ENCODE data around the gene PCDHB13. TPM values are rescaled to one million over a fixed set of nuclear protein-coding genes. Genes with fewer than 3 reads are reported as not detected.
A peak's percentile ranks its signal among the peaks of the same experiment; 100 is the strongest.
"Not testable (repeated sequence)": the region's sequence is repeated elsewhere in the genome, so short reads cannot be mapped to it uniquely, and the experiment has no call there.

PCDHB13 gene
- total RNA-seq, 2 experiments from 2014 or later: not detected

DNA sequence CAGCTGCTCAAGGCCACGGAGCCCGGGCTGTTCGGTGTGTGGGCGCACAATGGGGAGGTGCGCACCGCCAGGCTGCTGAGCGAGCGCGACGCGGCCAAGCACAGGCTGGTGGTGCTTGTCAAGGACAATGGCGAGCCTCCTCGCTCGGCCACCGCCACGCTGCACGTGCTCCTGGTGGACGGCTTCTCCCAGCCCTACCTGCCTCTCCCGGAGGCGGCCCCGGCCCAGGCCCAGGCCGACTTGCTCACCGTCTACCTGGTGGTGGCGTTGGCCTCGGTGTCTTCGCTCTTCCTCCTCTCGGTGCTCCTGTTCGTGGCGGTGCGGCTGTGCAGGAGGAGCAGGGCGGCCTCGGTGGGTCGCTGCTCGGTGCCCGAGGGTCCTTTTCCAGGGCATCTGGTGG, 24.6 kb upstream of the PCDHB13 start:
- peaks cover 29% of the 10 kb centered on the region for H3K9me3 Mint-ChIP-seq
- H3K27me3 Mint-ChIP-seq: peaks cover 16% of the 10 kb centered on the region
- H3K4me3 Mint-ChIP-seq; H3K27ac Mint-ChIP-seq; DNase-seq; POLR2A ChIA-PET; H3K4me1 Mint-ChIP-seq; ATAC-seq (ENCODE audit: low read depth); H3K36me3 Mint-ChIP-seq: not testable (repeated sequence)

DNA sequence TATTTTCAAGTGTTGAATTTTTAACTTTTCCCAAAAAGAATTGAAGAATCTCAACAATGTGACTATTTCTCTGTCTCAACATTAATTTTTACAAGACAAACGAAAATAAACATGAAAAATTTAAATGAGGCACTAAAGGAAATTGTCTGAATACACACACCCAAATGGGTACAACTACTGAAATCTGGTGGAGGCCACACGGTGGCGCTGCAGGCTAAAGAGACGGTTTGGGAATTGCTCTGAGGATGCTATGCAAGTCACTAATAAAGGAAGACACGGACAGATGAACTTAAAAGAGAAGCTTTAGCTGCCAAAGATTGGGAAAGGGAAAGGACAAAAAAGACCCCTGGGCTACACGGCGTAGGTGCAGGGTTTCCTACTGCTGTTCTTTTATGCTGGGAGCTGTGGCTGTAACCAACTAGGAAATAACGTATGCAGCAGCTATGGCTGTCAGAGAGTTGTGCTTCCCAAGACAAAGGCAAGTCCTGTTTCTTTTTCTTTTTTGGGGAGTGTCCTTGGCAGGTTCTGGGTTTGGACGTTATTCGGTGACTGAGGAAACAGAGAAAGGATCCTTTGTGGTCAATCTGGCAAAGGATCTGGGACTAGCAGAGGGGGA, 21.5 kb upstream of the PCDHB13 start, which contains the start of gene PCDHB10:
Gene PCDHB10 (plus strand): TSS at position 244 of the 616 bp plus-strand sequence. CDS start 200 bp downstream, at position 444.
- ATAC-seq (ENCODE audit: low read depth) (no peak), DNase-seq (peak; percentile 41)
- Mint-ChIP-seq H3K36me3 (peaks cover 1% of the 10 kb centered on the region), H3K4me3 (no peak within 1 kb of the TSS), H3K4me1 (no peaks in the 10 kb centered on the region), H3K9me3 (peaks cover 26% of the 10 kb centered on the region), H3K27ac (no peak within 1 kb of the TSS), H3K27me3 (peaks cover 8% of the 10 kb centered on the region)
- POLR2A ChIA-PET: no interaction called here

DNA sequence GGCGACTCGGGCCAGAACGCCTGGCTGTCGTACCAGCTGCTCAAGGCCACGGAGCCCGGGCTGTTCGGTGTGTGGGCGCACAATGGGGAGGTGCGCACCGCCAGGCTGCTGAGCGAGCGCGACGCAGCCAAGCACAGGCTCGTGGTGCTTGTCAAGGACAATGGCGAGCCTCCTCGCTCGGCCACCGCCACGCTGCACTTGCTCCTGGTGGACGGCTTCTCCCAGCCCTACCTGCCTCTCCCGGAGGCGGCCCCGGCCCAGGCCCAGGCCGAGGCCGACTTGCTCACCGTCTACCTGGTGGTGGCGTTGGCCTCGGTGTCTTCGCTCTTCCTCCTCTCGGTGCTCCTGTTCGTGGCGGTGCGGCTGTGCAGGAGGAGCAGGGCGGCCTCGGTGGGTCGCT, 19.4 kb upstream of the PCDHB13 start:
- H3K27me3 Mint-ChIP-seq; H3K4me1 Mint-ChIP-seq; POLR2A ChIA-PET; H3K36me3 Mint-ChIP-seq; H3K27ac Mint-ChIP-seq; H3K4me3 Mint-ChIP-seq; ATAC-seq (ENCODE audit: low read depth); DNase-seq: not testable (repeated sequence)
- H3K9me3 Mint-ChIP-seq: peaks cover 22% of the 10 kb centered on the region

- ATAC-seq (ENCODE audit: low read depth) (no peak), DNase-seq (no peak)
- H3K36me3 Mint-ChIP-seq: peaks cover 1% of the 10 kb centered on the region
- POLR2A ChIA-PET: no interaction called here
- H3K27me3 Mint-ChIP-seq: peaks cover 8% of the 10 kb centered on the region
- H3K4me1 Mint-ChIP-seq: no peaks in the 10 kb centered on the region
- H3K9me3 Mint-ChIP-seq: peaks cover 30% of the 10 kb centered on the region
- no peak overlapping the region for H3K27ac Mint-ChIP-seq
- no peak overlapping the region for H3K4me3 Mint-ChIP-seq
These were observed 17.4 kb upstream of the PCDHB13 start for GRCh38 chr5:141196363-141196762.

DNA sequence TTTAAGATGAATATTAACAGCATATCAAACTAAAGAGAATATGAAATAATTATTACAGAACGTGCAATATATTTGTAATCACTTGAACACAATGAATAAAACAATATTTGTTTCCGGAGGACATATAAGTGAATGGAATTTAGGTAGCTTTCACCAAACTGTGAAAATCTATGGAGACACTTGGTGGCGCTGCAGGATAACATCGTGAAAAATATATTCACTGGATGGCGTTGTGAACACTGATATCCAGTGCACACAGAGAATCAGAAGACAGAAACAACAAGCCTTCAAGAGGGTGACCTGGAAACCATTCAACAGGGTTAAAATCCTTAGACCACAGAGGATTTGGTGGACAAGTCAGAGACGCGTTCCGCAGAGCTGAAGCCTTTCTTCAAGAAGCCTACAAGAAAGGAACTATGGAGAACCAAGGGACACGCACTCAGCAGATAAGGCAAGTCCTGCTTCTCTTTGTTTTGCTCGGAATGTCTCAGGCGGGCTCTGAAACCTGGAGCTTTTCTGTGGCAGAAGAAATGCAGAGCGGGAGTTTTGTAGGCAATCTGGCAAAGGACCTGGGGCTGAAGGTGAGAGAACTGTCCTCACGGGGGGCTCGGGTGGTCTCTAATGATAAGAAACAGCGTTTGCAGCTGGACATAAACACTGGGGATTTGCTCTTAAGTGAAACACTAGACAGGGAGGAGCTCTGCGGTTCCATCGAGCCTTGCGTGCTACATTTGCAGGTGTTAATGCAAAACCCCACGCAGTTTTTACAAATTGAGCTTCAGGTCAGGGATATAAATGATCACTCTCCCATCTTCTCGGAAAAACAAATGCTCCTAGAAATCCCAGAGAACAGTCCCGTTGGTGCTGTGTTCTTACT, 14.1 kb upstream of the PCDHB13 start, which contains the start of gene PCDHB11:
Gene PCDHB11 (plus strand): TSS at position 269 of the 877 bp plus-strand sequence. CDS start 148 bp downstream, at position 417.
- Mint-ChIP-seq H3K36me3 (no peaks in the 10 kb centered on the region), H3K4me3 (no peak within 1 kb of the TSS), H3K27me3 (peaks cover 4% of the 10 kb centered on the region), H3K4me1 (no peaks in the 10 kb centered on the region), H3K27ac (no peak within 1 kb of the TSS), H3K9me3 (peaks cover 19% of the 10 kb centered on the region)
- DNase-seq: no peak
- ATAC-seq (ENCODE audit: low read depth): no peak
- POLR2A ChIA-PET: no interaction called here

DNA sequence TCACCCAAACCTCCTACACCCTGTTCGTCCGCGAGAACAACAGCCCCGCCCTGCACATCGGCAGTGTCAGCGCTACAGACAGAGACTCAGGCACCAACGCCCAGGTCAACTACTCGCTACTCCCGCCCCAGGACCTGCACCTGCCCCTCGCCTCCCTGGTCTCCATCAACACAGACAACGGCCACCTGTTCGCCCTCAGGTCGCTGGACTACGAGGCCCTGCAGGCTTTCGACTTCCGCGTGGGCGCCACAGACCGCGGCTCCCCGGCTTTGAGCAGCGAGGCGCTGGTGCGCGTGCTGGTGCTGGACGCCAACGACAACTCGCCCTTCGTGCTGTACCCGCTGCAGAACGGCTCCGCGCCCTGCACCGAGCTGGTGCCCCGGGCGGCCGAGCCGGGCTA, 12.6 kb upstream of the PCDHB13 start:
- ATAC-seq (ENCODE audit: low read depth); H3K4me1 Mint-ChIP-seq; H3K36me3 Mint-ChIP-seq; H3K27ac Mint-ChIP-seq; POLR2A ChIA-PET; H3K27me3 Mint-ChIP-seq; H3K4me3 Mint-ChIP-seq; DNase-seq: not testable (repeated sequence)
- peaks cover 19% of the 10 kb centered on the region for H3K9me3 Mint-ChIP-seq

DNA sequence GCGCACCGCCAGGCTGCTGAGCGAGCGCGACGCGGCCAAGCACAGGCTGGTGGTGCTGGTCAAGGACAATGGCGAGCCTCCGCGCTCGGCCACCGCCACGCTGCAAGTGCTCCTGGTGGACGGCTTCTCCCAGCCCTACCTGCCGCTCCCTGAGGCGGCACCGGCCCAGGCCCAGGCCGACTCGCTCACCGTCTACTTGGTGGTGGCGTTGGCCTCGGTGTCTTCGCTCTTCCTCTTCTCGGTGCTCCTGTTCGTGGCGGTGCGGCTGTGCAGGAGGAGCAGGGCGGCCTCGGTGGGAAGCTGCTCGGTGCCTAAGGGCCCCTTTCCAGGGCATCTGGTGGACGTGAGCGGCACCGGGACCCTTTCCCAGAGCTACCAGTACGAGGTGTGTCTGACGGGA, 12.1 kb upstream of the PCDHB13 start:
- H3K9me3 Mint-ChIP-seq: peaks cover 14% of the 10 kb centered on the region
- H3K27me3 Mint-ChIP-seq; DNase-seq; H3K27ac Mint-ChIP-seq; H3K36me3 Mint-ChIP-seq; POLR2A ChIA-PET; H3K4me3 Mint-ChIP-seq; ATAC-seq (ENCODE audit: low read depth); H3K4me1 Mint-ChIP-seq: not testable (repeated sequence)

- no peaks in the 10 kb centered on the region for H3K36me3 Mint-ChIP-seq
- no peak within 1 kb of the TSS for H3K27ac Mint-ChIP-seq
- ATAC-seq (ENCODE audit: low read depth) (no peak), DNase-seq (no peak)
- no peak within 1 kb of the TSS for H3K4me3 Mint-ChIP-seq
- POLR2A ChIA-PET: no interaction called here
- H3K9me3 Mint-ChIP-seq: peaks cover 7% of the 10 kb centered on the region
- H3K27me3 Mint-ChIP-seq: peaks cover 13% of the 10 kb centered on the region
- H3K4me1 Mint-ChIP-seq: no peaks in the 10 kb centered on the region
These were observed 5.2 kb upstream of the PCDHB13 start, which contains the start of gene PCDHB12 for GRCh38 chr5:141208478-141208877. Gene PCDHB12, plus strand, starts transcription at chr5:141208719. Its CDS starts 189 bp downstream, at chr5:141208908.

- peaks cover 17% of the 10 kb centered on the region for H3K27me3 Mint-ChIP-seq
- H3K4me3 Mint-ChIP-seq; ATAC-seq (ENCODE audit: low read depth); DNase-seq; H3K4me1 Mint-ChIP-seq; POLR2A ChIA-PET; H3K36me3 Mint-ChIP-seq; H3K27ac Mint-ChIP-seq: not testable (repeated sequence)
- peaks cover 13% of the 10 kb centered on the region for H3K9me3 Mint-ChIP-seq
These were observed 3.4 kb upstream of the PCDHB13 start for GRCh38 chr5:141210281-141210680.

DNA sequence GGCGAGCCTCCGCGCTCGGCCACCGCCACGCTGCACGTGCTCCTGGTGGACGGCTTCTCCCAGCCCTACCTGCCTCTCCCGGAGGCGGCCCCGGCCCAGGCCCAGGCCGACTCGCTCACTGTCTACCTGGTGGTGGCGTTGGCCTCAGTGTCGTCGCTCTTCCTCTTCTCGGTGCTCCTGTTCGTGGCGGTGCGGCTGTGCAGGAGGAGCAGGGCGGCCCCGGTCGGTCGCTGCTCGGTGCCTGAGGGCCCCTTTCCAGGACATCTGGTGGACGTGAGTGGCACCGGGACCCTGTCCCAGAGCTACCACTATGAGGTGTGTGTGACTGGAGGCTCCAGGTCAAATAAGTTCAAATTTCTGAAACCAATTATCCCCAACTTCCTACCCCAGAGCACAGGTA, 2.9 kb upstream of the PCDHB13 start:
- H3K4me3 Mint-ChIP-seq; ATAC-seq (ENCODE audit: low read depth); POLR2A ChIA-PET; H3K36me3 Mint-ChIP-seq; DNase-seq; H3K27ac Mint-ChIP-seq; H3K4me1 Mint-ChIP-seq: not testable (repeated sequence)
- peaks cover 14% of the 10 kb centered on the region for H3K9me3 Mint-ChIP-seq
- H3K27me3 Mint-ChIP-seq: peaks cover 19% of the 10 kb centered on the region

DNA sequence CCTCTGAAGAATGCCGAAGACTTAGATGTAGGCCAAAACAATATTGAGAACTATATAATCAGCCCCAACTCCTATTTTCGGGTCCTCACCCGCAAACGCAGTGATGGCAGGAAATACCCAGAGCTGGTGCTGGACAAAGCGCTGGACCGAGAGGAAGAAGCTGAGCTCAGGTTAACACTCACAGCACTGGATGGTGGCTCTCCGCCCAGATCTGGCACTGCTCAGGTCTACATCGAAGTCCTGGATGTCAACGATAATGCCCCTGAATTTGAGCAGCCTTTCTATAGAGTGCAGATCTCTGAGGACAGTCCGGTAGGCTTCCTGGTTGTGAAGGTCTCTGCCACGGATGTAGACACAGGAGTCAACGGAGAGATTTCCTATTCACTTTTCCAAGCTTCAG, 864 bp downstream of the PCDHB13 start:
- POLR2A ChIA-PET; ATAC-seq (ENCODE audit: low read depth); H3K4me1 Mint-ChIP-seq; H3K4me3 Mint-ChIP-seq; H3K36me3 Mint-ChIP-seq; DNase-seq; H3K27ac Mint-ChIP-seq: not testable (repeated sequence)
- Mint-ChIP-seq H3K9me3 (peaks cover 21% of the 10 kb centered on the region), H3K27me3 (peaks cover 14% of the 10 kb centered on the region)

- H3K27ac Mint-ChIP-seq; H3K36me3 Mint-ChIP-seq; H3K27me3 Mint-ChIP-seq; DNase-seq; POLR2A ChIA-PET; H3K4me3 Mint-ChIP-seq; H3K4me1 Mint-ChIP-seq; ATAC-seq (ENCODE audit: low read depth): not testable (repeated sequence)
- H3K9me3 Mint-ChIP-seq: peaks cover 18% of the 10 kb centered on the region
These were observed 1.8 kb downstream of the PCDHB13 start for GRCh38 chr5:141215504-141215903.

GRCh38 chr5:141216035-141216434, 2.3 kb downstream of the PCDHB13 start:
- POLR2A ChIA-PET; H3K27me3 Mint-ChIP-seq; H3K36me3 Mint-ChIP-seq; H3K4me1 Mint-ChIP-seq; ATAC-seq (ENCODE audit: low read depth); DNase-seq; H3K4me3 Mint-ChIP-seq; H3K27ac Mint-ChIP-seq: not testable (repeated sequence)
- peaks cover 16% of the 10 kb centered on the region for H3K9me3 Mint-ChIP-seq

Measured in activated naive CD8-positive, alpha-beta T cell treated with anti-CD3 and anti-CD28 coated beads, Interleukin-2, amount 10 ng/mL, durations not matched to agents 7 days and 5 days (primary cell).